Uterus (tissue), 4 donors: ENCODE results near the gene PRRG3. TPM values are rescaled to one million over a fixed set of nuclear protein-coding genes. Genes with fewer than 3 reads are reported as not detected.
A peak's percentile ranks its signal among the peaks of the same experiment; 100 is the strongest.

Experiments
- DNase-seq, 2 donors: peaks; one replicate each; pipeline ENCODE4 v3.0.0-alpha.2; 2019 to 2020
- H3K27ac ChIP-seq, 2 donors: fragments of 200-600 bp; sonication (generic); 1 replicate in 1 of 2; 2 replicates in 1 of 2; pipeline ENCODE4 v1.5.1; 2016 to 2018
- H3K27me3 ChIP-seq, 2 donors: fragments of 200-600 bp; sonication (generic); one replicate each; pipeline ENCODE4 v1.5.1; 2018 to 2019; ENCODE audit warnings: control low read depth in 1 of 2
- H3K36me3 ChIP-seq, 2 donors: fragments of 200-600 bp; sonication (generic); one replicate each; pipeline ENCODE4 v1.5.1; 2019; ENCODE audit warnings: control low read depth in 1 of 2
- H3K4me1 ChIP-seq, 2 donors: fragments of 200-600 bp; sonication (generic); one replicate each; pipeline ENCODE4 v1.5.1; 2018 to 2019; ENCODE audit warnings: control low read depth in 1 of 2
- H3K4me3 ChIP-seq, 2 donors: fragments of 200-600 bp; sonication (generic); 1 replicate in 1 of 2; 2 replicates in 1 of 2; pipeline ENCODE4 v1.5.1; 2018 to 2019; ENCODE audit warnings: mild to moderate bottlenecking in 1 of 2
- H3K9me3 ChIP-seq, 2 donors: fragments of 200-600 bp; sonication (generic); one replicate each; pipeline ENCODE4 v1.5.1; 2019; ENCODE audit warnings: control low read depth in 1 of 2
- POLR2A ChIP-seq, 2 donors: fragments of 450-650 bp; IDR thresholded peaks; one replicate each; pipeline ENCODE4 v1.6.1; 2016; ENCODE audit warnings: antibody characterized with exemption in 2 of 2, mild to moderate bottlenecking in 1 of 2, moderate library complexity in 1 of 2
- intact Hi-C: fragments of 100-400 bp; cut with DNase I; formaldehyde crosslinking; loops from one replicate; pipeline ENCODE4 v1.15.1; 2023; ENCODE audit warnings: low total_unique reads
- total RNA-seq, 4 donors: library from RNA; depleted of rRNA in 3 of 4; stranded (reverse); fragments of >200 nt in 3 of 4; gene quantifications; one replicate each; pipeline versions ENCODE4 v1.1.0 to v1.2.4, GENCODE V29; 2014 to 2023
- TF ChIP-seq, protein P1 (sequence below), 4 experiments: fragments of 200-600 bp in 2 of 4; fragments of 450-650 bp in 2 of 4; sonication (generic) in 2 of 4; IDR thresholded peaks; one replicate each; pipeline ENCODE4 v1.5.1; 2016 to 2019; ENCODE audit warnings: antibody characterized with exemption in 4 of 4, mild to moderate bottlenecking in 2 of 4, moderate library complexity in 1 of 4
- donor health status: DM: yes; HTN: yes; CAD: no.

The PRRG3 gene
- total RNA-seq, 4 donors from 2014 or later = 2.3 to 9.6 TPM; not detected in 2

DNA sequence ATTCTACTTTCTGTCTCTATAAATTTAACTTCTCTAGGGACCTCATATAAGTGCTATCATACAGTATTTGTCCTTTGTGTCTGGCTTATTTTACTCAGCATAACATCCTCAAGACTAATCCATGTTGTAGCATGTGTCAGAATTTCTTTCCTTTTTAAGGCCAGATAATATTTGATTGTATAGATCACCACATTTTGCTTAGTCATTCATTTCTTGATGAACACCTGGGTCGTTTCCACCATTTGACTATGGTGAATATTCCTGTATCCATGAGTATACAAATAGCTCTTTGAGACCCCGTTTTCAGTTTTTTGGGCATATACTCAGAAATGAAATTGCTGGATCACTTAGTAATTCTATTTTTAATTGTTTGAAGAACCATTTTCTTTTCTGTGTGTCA is 51.2 kb downstream of the PRRG3 start:
- H3K4me1 ChIP-seq = no peaks in the 10 kb centered on the region
- H3K36me3 ChIP-seq = no peaks in the 10 kb centered on the region
- no peak overlapping the region for H3K27ac ChIP-seq
- H3K27me3 ChIP-seq = no peaks in the 10 kb centered on the region
- intact Hi-C loops = no loop called here
- DNase-seq = no peak
- TF ChIP-seq, protein P1, sequence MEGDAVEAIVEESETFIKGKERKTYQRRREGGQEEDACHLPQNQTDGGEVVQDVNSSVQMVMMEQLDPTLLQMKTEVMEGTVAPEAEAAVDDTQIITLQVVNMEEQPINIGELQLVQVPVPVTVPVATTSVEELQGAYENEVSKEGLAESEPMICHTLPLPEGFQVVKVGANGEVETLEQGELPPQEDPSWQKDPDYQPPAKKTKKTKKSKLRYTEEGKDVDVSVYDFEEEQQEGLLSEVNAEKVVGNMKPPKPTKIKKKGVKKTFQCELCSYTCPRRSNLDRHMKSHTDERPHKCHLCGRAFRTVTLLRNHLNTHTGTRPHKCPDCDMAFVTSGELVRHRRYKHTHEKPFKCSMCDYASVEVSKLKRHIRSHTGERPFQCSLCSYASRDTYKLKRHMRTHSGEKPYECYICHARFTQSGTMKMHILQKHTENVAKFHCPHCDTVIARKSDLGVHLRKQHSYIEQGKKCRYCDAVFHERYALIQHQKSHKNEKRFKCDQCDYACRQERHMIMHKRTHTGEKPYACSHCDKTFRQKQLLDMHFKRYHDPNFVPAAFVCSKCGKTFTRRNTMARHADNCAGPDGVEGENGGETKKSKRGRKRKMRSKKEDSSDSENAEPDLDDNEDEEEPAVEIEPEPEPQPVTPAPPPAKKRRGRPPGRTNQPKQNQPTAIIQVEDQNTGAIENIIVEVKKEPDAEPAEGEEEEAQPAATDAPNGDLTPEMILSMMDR (IDR thresholded peaks at IDR 0.05) = no peak
- TF ChIP-seq POLR2A (IDR thresholded peaks at IDR 0.05) = no peak
- no peak overlapping the region for H3K4me3 ChIP-seq
- H3K9me3 ChIP-seq = no peaks in the 10 kb centered on the region

DNA sequence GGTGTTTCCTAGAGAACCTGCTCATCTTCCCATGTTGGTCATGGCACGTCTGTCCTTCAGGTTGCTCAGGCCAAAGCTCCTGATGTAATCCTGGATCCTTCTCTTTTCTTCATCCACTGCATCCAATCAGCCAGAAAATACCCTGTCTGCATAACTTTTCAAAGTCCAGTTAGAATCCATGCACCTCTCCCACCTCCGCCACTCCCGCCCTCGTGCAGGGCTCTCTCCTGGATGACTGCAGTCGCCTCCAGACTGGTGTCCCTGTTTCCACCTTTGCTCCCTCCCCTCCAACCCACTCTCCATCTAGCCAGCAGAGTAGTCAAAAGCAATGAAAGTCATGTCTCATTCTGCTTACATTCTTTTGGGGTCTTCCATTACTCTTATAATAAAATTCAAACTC is 55.3 kb downstream of the PRRG3 start:
- H3K27ac ChIP-seq = no peak overlapping the region
- TF ChIP-seq POLR2A (IDR thresholded peaks at IDR 0.05) = no peak
- TF ChIP-seq, protein P1 (IDR thresholded peaks at IDR 0.05) = no peak
- H3K27me3 ChIP-seq = no peaks in the 10 kb centered on the region
- intact Hi-C loops = no loop called here
- no peaks in the 10 kb centered on the region for H3K4me1 ChIP-seq
- H3K9me3 ChIP-seq = no peaks in the 10 kb centered on the region
- H3K4me3 ChIP-seq = no peak overlapping the region
- DNase-seq = no peak
- no peaks in the 10 kb centered on the region for H3K36me3 ChIP-seq

DNA sequence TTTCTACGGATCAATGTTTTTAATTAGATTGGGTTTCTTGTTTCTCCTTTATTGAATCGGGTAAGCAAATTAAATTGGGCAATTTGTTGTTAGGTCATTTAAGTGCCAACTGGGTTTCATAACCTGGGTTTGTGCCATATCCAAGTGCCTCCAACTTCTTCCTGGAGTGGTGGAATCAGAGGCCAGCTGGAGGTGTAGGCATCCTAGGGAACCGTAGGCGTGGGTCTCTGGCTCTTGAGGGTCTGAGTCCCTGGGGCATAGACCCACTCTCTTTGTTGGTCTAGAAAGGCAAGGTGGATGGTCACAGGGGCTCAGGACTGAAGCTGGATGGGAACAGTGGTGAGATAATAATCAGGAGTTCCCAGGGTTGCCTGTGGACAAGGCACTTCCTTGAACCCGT is 57.6 kb downstream of the PRRG3 start:
- Histone ChIP-seq H3K4me1 (no peaks in the 10 kb centered on the region), H3K27ac (no peak overlapping the region), H3K9me3 (no peaks in the 10 kb centered on the region), H3K4me3 (no peak overlapping the region), H3K36me3 (no peaks in the 10 kb centered on the region), H3K27me3 (no peaks in the 10 kb centered on the region)
- intact Hi-C loops = no loop called here
- no peak for TF ChIP-seq POLR2A (IDR thresholded peaks at IDR 0.05)
- TF ChIP-seq, protein P1 (IDR thresholded peaks at IDR 0.05) = no peak
- DNase-seq = no peak

DNA sequence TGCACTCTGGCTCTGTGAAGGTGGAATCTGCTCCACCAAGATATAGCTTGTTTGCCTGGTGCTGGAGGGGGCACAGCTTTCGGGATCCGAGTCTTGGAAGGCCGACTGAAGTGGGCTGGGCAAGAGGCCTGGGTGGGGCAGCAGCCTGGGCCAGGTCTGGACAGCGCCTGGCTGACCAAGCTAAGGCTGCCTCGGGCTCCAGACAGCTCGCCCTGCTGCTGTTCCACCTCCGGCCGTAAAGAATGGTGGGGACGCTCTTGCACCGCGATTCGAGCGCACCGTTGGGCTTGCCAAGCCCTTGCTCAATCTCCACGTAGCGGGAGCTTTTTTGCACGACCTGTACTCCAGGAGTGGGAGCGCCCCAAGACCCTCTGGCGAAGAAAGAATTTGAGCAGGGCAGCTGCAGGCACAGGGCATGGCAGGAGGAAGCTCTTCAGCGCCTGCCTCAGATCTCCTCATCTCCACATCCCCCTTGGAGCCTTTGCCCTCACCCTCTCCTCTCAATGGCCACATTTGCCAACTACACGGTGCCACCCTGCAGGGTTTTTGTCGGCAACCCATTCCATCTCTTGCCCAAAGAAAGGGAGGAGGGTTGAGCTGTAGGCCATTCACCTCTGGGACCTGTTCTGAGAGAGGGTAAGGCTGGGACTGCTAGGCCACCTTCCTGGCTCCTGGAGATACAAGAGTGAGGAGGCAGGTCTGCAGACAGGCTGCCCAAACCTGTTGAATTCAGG is 58.2 kb downstream of the PRRG3 start:
- Histone ChIP-seq H3K27ac (no peak overlapping the region), H3K36me3 (no peaks in the 10 kb centered on the region), H3K27me3 (no peaks in the 10 kb centered on the region), H3K9me3 (no peaks in the 10 kb centered on the region), H3K4me3 (no peak overlapping the region), H3K4me1 (no peaks in the 10 kb centered on the region)
- intact Hi-C loops = no loop called here
- DNase-seq = peak; percentile 31 to 59
- TF ChIP-seq, protein P1 (IDR thresholded peaks at IDR 0.05) = peak; percentile 57 to 80 (median 70)
- TF ChIP-seq POLR2A (IDR thresholded peaks at IDR 0.05) = no peak

DNA sequence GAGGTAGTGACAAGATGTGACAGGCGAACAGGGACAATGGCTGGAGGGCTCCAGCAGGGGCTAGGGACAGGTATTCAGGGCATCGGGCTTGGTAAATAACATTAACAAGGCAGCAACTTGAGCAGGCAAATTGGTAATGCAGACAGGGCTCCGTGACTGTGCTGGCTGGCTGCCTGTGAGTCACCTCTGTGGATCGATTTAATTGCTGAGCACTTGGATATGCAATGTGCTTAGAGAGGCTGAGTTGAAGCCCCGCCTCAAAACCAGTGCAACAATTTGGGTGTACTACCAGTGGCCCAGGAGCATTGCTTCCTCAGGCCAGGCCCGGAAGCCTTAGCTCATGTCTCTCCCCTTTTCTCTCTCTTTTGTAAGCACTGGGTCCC is 58.8 kb downstream of the PRRG3 start:
- Histone ChIP-seq H3K27me3 (no peaks in the 10 kb centered on the region), H3K4me1 (no peaks in the 10 kb centered on the region), H3K9me3 (no peaks in the 10 kb centered on the region), H3K27ac (no peak overlapping the region), H3K36me3 (no peaks in the 10 kb centered on the region), H3K4me3 (no peak overlapping the region)
- intact Hi-C loops = no loop called here
- TF ChIP-seq POLR2A (IDR thresholded peaks at IDR 0.05) = no peak
- TF ChIP-seq, protein P1 (IDR thresholded peaks at IDR 0.05) = no peak
- DNase-seq = peak in 1 of 2 donors; percentile 22
